Hepatocyte (in vitro differentiated cells): ENCODE measurements around the gene AGAP1.

ENCODE experiments used
- CTCF ChIP-seq: fragments of 200-600 bp; sonication (generic); IDR thresholded peaks from 2 replicates; pipeline ENCODE4 v1.5.1; 2016; ENCODE audit warnings: antibody characterized with exemption, mild to moderate bottlenecking; ENCODE audit not compliant: poor library complexity
- EZH2 ChIP-seq: fragments of 200-600 bp; sonication (generic); IDR thresholded peaks from 2 replicates; pipeline ENCODE4 v1.6.1; 2016; ENCODE audit warnings: antibody characterized with exemption, mild to moderate bottlenecking, borderline replicate concordance
- EZH2phosphoT487 ChIP-seq: fragments of 200-600 bp; sonication (generic); IDR thresholded peaks from one replicate; pipeline ENCODE4 v1.6.1; 2018; ENCODE audit warnings: antibody characterized with exemption, mild to moderate bottlenecking, low read depth, moderate library complexity; ENCODE audit not compliant: unreplicated experiment, severe bottlenecking

- TF ChIP-seq EZH2phosphoT487: no peak
- no peak for TF ChIP-seq CTCF
- TF ChIP-seq EZH2: no peak
Measured at GRCh38 chr2:235647877-235648276, 154.0 kb downstream of the AGAP1 start.
